ENCODE measurements around the gene LONP1.
A peak's percentile ranks its signal among the peaks of the same experiment; 100 is the strongest.
"Not testable (repeated sequence)": the region's sequence is repeated elsewhere in the genome, so short reads cannot be mapped to it uniquely, and the experiment has no call there.

Gene LONP1

GRCh38 chr19:5692723-5693194, 27.2 kb downstream of the LONP1 start:
- DNase-seq, result no peak

- DNase-seq, result no peak
Measured at GRCh38 chr19:5691822-5692722, 27.9 kb downstream of the LONP1 start.

- DNase-seq, result peak; percentile 61
Measured at GRCh38 chr19:5690955-5691821, 28.8 kb downstream of the LONP1 start.

- peak; percentile 94 for DNase-seq
Measured at GRCh38 chr19:5690125-5690954, 29.6 kb downstream of the LONP1 start, which contains the start of gene RPL36. TSS of gene RPL36 (plus strand) at chr19:5690295. CDS start at chr19:5690508, 213 bp downstream.

- DNase-seq, result not testable (repeated sequence)
Measured at GRCh38 chr19:5688262-5688881, 31.6 kb downstream of the LONP1 start.

GRCh38 chr19:5687360-5688198, 32.4 kb downstream of the LONP1 start:
- no peak for DNase-seq

GRCh38 chr19:5686647-5687359, 33.1 kb downstream of the LONP1 start:
- DNase-seq, result peak; percentile 85

GRCh38 chr19:5686326-5686646, 33.7 kb downstream of the LONP1 start:
- DNase-seq, result no peak

- no peak for DNase-seq
Measured at GRCh38 chr19:5684694-5685430, 35.1 kb downstream of the LONP1 start.

- no peak for DNase-seq
Measured at GRCh38 chr19:5683177-5683886, 36.6 kb downstream of the LONP1 start.

- DNase-seq, result no peak
Measured at GRCh38 chr19:5682107-5682482, 37.9 kb downstream of the LONP1 start.

- no peak for DNase-seq
Measured at GRCh38 chr19:5681391-5682106, 38.4 kb downstream of the LONP1 start.

- DNase-seq, result peak; percentile 96
Measured at GRCh38 chr19:5680437-5681368, 39.2 kb downstream of the LONP1 start, which contains the start of the genes HSD11B1L and MICOS13. TSS of gene HSD11B1L (plus strand) at chr19:5681027. CDS start at chr19:5684833, 3,806 bp downstream. TSS of gene MICOS13 (minus strand) at chr19:5680516. CDS start at chr19:5680486, 30 bp downstream.

GRCh38 chr19:5680084-5680436, 39.9 kb downstream of the LONP1 start:
- no peak for DNase-seq

- no peak for DNase-seq
Measured at GRCh38 chr19:5679289-5680083, 40.5 kb downstream of the LONP1 start.

GRCh38 chr19:5678071-5678718, 41.8 kb downstream of the LONP1 start:
- no peak for DNase-seq

Data from COR-L47 (cell line).